ENCODE data around the gene BTBD7.

DNA sequence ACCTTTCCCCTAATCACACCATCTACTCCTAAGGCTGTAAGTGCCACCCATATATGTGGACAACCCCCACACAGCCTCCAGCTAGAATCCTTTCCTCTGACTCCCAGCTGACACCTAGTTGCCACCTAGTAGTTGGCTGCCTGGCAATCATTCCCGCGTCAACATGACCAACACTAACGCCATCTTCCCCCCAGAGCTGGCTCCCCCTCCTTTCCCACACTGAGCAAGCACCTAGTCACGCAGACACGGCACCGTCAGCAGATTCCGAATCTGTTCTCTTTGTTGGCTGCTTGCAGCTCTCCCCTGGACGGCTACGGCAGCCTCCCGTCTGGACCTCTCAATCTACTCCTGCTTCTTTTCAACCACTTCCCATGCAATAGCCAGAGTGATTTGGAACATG, 98.0 kb downstream of the BTBD7 start:
- TF ChIP-seq, protein P1, sequence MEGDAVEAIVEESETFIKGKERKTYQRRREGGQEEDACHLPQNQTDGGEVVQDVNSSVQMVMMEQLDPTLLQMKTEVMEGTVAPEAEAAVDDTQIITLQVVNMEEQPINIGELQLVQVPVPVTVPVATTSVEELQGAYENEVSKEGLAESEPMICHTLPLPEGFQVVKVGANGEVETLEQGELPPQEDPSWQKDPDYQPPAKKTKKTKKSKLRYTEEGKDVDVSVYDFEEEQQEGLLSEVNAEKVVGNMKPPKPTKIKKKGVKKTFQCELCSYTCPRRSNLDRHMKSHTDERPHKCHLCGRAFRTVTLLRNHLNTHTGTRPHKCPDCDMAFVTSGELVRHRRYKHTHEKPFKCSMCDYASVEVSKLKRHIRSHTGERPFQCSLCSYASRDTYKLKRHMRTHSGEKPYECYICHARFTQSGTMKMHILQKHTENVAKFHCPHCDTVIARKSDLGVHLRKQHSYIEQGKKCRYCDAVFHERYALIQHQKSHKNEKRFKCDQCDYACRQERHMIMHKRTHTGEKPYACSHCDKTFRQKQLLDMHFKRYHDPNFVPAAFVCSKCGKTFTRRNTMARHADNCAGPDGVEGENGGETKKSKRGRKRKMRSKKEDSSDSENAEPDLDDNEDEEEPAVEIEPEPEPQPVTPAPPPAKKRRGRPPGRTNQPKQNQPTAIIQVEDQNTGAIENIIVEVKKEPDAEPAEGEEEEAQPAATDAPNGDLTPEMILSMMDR (IDR thresholded peaks at IDR 0.05), result no peak
- no peak for TF ChIP-seq POLR2A (IDR thresholded peaks at IDR 0.05)
